Stimulated activated CD4-positive, alpha-beta T cell treated with anti-CD3 and anti-CD28 coated beads, Interleukin-15, amount 100 ng/mL, for 48 hours (primary cell): ENCODE data around the gene COP1.
"Not testable (repeated sequence)": the region's sequence is repeated elsewhere in the genome, so short reads cannot be mapped to it uniquely, and the experiment has no call there.

Experiments
- DNase-seq, 2 donors: peaks; one replicate each; pipeline ENCODE4 v3.0.0-alpha.2; 2020; ENCODE audit warnings: low read depth in 2 of 2

The COP1 gene

DNA sequence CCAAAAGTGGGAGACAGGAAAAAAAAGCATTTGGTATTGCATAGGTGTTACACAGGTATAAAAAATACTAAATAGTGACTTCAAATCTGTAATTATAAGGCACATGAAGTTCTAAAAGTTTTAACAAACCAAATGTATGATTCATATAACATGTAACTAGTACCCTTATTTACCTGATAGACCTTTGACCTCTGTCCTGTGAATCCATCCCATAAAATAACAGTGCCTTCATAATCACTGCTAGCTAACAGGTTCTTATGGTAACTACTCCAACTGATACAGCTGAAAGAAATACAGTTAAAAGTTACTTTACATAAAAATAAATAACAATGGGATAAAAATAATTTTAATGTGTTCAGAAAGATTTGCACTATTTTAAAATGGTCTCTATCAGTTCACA is 163.5 kb downstream of the COP1 start:
- no peak for DNase-seq

DNA sequence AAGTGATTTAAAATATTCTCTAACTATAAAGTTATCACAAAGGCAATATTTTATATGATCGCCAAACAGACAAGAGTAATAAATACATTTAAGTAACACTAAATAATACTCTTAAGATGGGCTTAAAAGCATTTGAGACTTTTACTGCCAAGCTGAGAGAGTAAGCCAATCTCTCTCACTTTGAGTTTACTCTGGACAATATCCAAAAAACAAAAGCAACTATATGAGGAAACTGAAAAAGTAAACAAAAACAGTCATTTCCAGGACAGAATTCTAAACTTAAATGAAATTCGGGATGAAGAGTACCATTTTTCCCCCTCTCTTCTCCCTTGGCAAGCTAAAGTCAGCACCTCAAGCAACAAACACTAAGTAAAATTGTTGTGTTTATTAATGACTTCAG is 173.2 kb downstream of the COP1 start:
- DNase-seq, result no peak

DNA sequence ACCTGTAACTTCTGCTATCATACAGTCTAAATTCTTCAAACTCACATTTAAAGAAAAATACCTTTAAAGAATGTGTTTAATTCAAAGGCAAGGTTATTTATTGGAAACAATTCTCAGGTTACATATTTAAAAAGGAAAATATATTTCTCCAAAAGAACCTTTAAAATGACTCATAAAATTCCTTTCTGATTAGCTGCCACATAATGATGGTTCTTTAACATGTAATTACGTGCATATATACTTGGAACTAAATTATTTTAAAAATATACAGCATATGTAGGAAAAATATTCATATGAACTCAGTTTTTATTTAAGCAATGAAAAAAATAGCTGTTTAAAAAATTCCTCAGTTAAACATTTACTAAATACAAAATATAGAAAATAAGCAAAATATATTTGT is 173.6 kb downstream of the COP1 start:
- DNase-seq, result no peak

DNA sequence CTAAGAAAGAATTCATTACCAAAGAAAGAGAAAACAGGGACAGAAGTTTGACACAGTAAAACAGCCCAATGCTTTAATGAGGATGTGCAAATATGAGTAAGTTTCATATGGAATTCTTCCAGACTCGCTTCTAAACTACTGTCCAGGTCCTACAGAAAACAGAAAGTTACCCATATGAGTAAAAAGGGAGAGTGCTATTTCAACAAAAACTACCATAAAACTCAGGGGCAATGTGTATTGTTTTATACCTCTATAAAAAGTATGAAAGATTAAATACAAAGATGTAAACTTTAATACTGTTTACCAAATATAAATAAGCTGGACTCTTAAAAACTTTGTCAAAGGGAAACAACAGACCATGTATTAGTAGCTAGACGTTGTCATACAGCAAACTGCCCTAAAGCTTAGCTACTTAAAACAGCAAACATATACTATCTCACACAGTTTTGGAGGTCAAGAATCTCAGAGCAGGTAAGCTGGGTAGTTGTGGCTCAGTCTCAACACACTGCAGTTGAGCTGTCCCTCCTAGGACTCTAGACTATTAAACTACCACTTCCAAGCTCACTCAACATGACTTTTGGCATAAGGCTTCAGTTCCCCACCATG is 174.9 kb downstream of the COP1 start:
- DNase-seq, result no peak

DNA sequence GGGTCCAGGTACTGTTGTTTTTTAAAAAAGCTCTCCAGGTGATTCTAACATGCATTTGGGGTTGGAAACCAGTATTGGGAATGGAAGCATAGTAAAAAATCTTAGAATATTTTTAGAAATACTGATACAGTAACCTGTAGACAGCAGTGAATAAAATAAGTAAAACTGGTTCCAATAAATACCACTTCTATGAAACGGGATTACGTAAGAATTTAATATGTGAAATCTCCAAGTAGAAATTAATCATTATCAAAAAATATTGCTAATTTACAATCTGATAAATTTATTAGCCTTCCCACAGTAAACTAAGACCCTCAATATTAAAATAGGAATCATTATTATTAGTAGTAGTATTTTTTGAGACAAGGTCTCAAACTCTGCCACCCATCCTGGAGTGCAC is 177.5 kb downstream of the COP1 start:
- DNase-seq, result no peak

DNA sequence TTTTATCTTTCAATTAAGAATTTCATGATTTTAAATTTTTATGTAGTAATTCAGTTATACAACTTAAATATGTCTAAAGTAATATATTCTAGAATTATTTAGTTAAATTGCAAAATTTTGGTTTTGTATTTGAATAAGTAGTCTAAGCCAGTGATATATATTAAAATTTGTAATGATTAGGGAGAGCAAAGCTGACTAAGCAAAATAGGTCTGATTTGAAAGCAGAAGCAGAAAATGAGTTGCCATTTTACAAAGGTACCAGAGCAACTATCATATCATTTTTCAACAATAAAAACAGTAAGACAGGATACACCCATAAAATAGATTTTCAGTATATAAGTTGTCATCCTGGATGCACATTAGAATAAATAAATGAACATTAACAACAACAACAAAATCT is 177.9 kb downstream of the COP1 start:
- no peak for DNase-seq

DNA sequence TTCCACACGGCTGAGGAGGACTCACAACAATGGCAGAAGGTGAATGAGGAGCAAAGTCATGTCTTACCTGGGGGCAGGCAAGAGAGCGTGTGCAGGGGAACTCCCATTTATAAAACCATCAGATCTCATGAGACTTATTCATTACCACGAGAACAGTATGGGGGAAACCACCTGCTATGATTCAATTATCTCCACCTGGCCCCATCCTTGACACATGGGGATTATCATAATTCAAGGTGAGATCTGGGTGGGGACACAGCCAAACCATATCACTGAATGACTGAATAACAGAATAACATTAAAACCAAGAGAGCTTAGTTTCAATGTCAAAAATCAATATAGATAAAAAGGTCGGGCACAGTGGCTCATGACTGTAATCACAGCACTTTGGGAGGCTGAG is 179.2 kb downstream of the COP1 start:
- peak; percentile 15 to 21 for DNase-seq

DNA sequence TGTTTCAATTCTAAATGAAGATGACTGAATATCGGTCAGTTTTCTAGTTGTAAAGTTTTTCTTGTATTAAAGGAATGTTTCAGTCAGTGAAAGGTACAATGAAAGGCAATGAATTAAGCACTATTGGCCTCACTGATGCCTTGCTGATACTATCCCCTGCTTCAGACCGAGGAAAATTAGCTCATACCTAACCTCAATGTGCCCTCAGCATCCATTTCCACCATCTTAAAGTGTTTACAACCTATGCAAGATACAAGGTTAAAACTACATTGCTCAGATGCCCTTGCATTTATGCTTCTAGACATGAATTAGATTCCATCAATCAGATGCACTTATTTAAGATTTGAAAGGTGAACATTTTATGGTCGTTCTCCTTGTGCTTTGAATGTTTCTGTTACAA is 184.5 kb downstream of the COP1 start:
- DNase-seq, result no peak

DNA sequence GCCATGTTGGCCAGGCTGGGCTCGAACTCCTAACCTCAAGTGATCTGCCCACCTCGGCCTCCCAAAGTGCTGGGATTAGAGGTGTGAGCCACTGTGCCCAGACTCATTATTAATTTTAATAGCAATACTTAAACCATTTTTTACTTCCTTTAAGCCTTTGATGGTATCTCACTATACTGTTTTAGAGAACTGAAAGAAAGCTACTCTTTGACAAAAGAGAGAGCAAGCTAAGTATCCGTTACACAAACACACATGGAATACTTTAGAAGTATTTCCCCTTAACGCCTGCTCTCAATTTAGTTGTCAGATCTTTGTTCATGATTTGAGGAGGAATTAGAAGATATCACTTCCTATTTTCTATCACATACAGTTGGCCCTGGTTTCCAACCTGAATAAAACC is 189.4 kb downstream of the COP1 start:
- DNase-seq, result no peak

DNA sequence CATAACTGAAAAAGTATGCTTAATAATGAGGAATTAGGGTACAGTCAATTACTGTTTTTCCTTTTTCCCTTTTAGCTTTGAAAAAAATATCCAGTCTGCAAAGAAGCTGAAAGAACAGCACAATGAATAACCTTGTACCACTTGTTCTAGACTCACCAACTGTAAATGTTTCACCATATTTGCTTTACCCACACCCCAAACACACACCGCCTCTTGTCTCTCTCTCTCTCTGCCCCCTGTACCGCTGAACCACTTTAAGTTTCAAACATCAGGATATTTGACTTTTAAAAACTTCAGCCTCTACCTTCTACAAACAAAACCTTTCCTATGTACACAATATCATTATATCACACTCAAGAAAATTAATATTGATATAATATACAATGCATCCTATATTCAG is 197.1 kb downstream of the COP1 start:
- no peak for DNase-seq

DNA sequence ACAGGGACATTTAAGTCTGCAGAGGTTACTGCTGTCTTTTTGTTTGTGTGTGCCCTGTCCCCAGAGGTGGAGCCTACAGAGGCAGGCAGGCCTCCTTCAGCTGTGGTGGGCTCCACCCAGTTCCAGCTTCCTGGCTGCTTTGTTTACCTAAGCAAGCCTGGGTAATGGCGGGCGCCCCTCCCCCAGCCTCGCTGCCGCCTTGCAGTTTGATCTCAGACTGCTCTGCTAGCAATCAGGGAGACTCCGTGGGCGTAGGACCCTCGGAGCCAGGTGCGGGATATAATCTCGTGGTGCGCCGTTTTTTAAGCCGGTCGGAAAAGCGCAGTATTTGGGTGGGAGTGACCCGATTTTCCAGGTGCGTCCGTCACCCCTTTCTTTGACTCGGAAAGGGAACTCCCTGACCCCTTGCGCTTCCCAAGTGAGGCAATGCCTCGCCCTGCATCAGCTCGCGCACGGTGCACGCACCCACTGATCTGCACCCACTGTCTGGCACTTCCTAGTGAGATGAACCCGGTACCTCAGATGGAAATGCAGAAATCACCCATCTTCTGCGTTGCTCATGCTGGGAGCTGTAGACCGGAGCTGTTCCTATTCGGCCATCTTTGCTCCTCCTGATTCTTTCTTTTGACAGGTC is 199.2 kb downstream of the COP1 start:
- not testable (repeated sequence) for DNase-seq

DNA sequence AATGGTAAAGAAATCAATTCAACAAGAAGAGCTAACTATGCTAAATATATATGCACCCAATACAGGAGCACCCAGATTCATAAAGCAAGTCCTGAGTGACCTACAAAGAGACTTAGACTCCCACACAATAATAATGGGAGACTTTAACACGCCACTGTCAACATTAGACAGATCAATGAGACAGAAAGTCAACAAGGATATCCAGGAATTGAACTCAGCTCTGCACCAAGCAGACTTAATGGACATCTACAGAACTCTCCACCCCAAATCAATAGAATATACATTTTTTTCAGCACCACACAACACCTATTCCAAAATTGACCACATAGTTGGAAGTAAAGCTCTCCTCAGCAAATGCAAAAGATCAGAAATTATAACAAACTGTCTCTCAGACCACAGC is 212.4 kb downstream of the COP1 start:
- DNase-seq, result not testable (repeated sequence)

DNA sequence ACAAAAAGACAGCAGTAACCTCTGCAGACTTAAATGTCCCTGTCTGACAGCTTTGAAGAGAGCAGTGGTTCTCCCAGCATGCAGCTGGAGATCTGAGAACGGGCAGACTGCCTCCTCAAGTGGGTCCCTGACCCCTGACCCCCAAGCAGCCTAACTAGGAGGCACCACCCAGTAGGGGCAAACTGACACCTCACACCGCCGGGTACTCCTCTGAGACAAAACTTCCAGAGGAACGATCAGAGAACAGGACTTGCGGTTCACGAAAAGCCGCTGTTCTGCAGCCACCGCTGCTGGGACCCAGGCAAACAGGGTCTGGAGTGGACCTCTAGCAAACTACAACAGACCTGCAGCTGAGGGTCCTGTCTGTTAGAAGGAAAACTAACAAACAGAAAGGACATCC is 214.3 kb downstream of the COP1 start:
- DNase-seq, result not testable (repeated sequence)

DNA sequence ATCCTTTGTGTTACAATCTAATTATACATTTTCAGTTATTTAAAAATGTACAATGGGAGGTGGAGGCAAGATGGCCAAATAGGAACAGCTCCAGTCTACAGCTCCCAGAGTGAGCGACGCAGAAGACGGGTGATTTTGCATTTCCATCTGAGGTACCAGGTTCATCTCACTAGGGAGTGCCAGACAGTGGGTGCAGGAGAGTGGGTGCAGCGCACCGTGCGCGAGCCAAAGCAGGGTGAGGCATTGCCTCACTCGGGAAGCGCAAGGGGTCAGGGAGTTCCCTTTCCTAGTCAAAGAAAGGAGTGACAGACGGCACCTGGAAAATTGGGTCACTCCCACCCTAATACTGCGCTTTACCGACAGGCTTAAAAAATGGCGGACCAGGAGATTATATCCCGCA is 214.9 kb downstream of the COP1 start:
- not testable (repeated sequence) for DNase-seq

DNA sequence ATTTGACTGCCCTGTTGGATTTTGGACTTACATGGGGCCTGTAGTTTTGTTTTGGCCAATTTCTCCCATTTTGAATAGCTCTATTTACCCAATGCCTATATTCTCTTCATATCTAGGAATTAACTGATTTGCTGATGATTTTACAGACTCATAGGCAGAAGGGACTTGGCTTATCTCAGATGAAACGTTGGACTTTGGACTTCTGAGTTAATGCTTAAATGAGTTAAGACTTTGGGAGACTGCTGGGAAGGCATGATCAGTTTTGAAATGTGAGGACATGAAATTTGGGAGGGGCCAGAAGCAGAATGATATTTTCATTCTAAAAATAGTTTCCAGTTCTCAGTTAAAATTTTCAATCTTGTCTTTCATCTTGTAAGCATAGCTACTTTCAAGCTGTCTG is 222.3 kb downstream of the COP1 start:
- DNase-seq, result no peak

DNA sequence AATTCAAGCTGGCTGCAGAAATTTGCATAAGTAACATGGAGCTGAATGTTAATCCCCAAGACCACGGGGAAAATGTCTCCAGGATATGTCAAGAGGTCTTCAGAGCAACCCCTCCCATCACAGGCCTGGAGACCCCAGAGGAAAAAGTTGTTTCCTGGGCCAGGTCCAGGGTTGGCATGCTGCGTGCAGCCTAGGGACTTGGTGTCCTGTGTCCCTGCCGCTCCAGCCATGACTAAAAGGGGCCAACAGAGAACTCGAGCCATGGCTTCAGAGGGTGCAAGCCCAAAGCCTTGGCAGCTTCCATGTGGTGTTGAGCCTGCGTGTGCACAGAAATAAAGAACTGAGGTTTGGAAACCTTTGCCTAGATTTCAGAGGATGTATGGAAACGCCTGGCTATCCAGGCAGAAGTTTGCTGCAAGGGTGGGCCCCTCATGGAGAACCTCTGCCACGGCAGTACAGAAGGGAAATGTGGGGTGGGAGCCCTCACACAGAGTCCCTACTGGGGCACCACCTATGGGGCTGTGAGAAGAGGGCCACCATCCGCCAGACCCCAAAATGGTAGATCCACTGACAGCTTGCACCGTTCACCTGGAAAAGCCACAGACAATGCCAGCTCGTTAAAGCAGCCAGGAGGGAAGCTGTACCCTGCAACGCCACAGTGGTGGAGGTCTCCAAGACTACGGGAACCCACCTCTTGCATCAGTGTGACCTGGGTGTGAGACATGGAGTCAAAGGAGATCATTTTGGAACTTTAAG is 222.9 kb downstream of the COP1 start:
- DNase-seq, result no peak

DNA sequence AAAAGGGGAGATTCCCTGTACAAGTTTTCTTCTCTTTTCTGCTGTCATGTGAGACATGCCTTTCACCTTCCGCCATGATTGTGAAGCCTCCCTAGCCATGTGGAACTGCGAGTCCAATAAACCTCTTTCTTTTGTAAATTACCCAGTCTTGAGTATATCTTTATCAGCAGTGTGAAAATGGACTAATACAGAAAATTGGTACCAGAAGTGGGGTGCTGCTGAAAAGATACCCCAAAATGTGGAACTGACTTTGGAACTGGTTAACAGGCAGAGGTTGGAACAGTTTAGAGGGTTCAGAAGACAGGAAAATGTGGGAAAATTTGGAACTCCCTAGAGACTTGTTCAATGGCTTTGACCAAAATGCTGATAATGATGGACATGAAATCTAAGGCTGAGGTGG is 223.7 kb downstream of the COP1 start:
- DNase-seq, result not testable (repeated sequence)

DNA sequence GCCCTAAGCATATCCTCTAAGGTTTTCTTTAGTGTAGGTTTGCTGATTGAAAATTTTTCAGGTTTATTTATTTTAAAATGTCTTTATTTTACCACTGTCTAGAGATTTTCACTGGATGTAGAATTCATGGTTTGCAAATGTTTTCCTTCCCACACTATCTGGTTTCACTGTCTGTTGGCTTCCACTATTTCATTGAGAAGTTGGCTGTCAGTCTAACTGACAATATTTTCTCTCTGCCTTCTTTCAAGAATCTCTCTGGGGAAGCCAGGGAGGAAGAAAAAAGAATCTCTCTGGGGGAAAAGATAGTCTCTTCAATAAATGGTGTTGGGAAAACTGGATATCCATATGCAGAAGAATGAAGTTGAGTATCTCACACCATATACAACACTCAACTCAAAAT is 226.0 kb downstream of the COP1 start:
- DNase-seq, result no peak

DNA sequence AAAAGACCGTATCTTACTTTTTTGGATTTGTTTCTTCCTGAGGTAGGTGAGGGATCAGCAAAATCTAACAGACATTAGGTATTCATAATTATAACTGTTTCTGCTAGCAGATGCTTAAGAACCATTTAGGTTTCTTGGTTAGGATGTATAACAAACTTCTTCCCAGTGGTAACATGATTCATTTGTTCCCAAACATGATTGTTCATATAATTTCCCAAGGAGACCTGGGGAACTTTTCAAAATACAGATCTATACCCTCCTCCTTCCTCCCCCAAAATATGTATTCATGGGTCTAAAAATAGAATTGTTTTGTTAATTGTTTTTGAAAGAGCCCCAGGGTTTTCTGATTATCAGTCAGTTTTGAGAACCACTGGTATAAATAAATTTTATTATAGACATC is 228.2 kb downstream of the COP1 start:
- no peak for DNase-seq

DNA sequence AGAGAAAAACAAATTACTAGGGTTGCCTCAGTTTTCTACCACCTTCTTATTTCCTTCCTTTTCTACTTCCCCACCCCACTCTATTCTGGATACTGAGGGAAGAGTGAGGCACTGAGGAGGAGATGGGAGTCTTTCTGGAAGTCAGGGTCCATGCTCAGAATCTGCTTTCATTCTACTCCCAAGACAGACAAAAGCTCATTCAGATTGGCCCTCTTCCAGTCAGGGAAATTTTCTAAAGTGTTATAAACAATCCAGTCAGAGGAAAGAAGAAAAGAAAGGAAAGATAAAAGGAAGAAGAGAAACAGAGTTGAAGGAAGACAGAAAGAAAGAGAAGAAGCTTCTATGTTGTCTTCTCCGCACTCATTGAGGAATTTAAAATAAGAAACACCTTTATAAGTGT is 228.6 kb downstream of the COP1 start:
- no peak for DNase-seq

DNA sequence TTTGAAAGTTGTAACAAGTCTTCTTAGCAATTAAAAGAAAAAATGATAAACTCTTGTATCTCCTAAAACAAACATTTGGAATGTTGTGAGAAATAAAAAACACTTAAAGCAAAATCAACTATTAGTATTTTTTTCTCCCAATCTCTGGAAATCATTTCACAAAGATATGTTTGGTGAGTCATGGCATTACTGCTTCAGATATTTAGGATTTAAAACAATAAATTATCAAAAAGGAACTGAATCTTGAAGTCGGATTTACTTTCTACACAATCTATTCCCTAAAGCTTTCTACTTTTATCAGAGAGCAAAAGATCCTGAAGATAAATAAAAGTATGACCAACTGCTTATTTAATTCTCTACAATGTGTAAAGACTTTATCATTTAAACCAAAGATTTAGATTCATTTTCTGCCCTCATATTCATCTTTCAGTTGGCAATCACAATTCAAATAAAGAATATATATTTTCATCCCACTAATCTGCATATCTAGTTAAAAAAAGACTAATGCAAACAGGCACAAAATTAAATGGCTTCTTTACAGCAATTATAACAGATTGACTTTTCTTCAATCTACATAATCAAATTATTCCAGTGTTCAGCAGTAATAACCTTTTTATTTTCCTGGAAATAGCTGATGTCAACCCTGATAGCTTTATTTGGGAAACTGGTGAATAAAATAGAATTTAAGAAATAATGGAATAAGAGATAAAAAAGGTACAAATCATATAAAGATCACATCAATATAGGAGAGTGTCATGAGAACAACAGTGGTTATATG is 230.0 kb downstream of the COP1 start:
- no peak for DNase-seq

DNA sequence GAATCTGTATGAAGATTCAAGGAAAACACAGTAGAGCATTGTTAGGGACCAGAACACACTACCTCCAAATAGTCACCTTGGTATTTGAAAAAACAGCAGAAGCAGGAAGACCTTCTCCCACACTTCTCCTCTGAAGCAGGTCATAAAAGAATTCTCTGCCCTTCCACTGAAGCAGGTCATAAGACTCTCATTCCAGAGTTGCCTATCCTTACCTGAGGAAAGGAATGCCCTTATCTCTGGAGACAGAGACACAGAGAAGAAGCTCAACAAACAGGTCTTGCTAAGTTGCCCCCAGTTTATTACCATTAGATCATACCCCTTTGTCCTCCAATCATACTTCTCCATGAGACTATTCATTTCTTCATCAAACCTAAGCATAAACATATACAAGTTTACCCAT is 237.9 kb downstream of the COP1 start:
- no peak for DNase-seq
